Activated CD8-positive, alpha-beta T cell treated with anti-CD3 and anti-CD28 coated beads for 36 hours (primary cell): ENCODE measurements around the gene ZMAT3. TPM values are rescaled to one million over a fixed set of nuclear protein-coding genes. Genes with fewer than 3 reads are reported as not detected.

ENCODE experiments used
- ATAC-seq: fragments of 200-7000 bp; cut with Tn5 transposase; one replicate; pipeline ENCODE4 v1.10.0; 2021; ENCODE audit warnings: mild to moderate bottlenecking, moderate library complexity
- CTCF ChIA-PET: fragments of 350-600 bp; sonication (Branson Sonifier 250); formaldehyde crosslinking; loops from one replicate; lab custom pipeline; 2021; ENCODE audit warnings: antibody characterized with exemption; lab: Charles Lee
- POLR2A ChIA-PET: fragments of 350-600 bp; sonication (Branson Sonifier 250); formaldehyde crosslinking; loops from one replicate; lab custom pipeline; 2021; ENCODE audit warnings: antibody characterized with exemption; lab: Charles Lee
- DNase-seq: peaks from one replicate; pipeline ENCODE4 v3.0.0-alpha.2; 2020
- H3K27ac Mint-ChIP-seq: one replicate; pipeline ENCODE4 v1.8.0; 2021; ENCODE audit warnings: mild to moderate bottlenecking, mixed read lengths
- H3K27me3 Mint-ChIP-seq: one replicate; pipeline ENCODE4 v1.8.0; 2021; ENCODE audit warnings: mixed read lengths
- H3K36me3 Mint-ChIP-seq: one replicate; pipeline ENCODE4 v1.8.0; 2021; ENCODE audit warnings: low read depth, mixed read lengths
- H3K4me1 Mint-ChIP-seq: one replicate; pipeline ENCODE4 v1.8.0; 2021; ENCODE audit warnings: low read depth, mixed read lengths
- H3K4me3 Mint-ChIP-seq: one replicate; pipeline ENCODE4 v1.8.0; 2021; ENCODE audit warnings: mild to moderate bottlenecking, moderate library complexity, mixed read lengths
- H3K9me3 Mint-ChIP-seq: one replicate; pipeline ENCODE4 v1.8.0; 2021; ENCODE audit warnings: mixed read lengths
- CTCF ChIP-seq: fragments of 200-600 bp; IDR thresholded peaks from one replicate; pipeline ENCODE4 v1.8.0; 2022; ENCODE audit warnings: antibody characterized with exemption, mild to moderate bottlenecking
- intact Hi-C: fragments of 100-400 bp; cut with micrococcal nuclease; formaldehyde crosslinking; loops from one replicate; pipeline ENCODE4 v1.10.0; 2022
- total RNA-seq, 2 experiments: library from RNA; stranded (reverse); gene quantifications; one replicate each; pipeline ENCODE4 v1.2.3, GENCODE V29; 2021

ZMAT3 gene
- total RNA-seq, 2 experiments from 2014 or later, result 14.6 to 15.9 TPM

GRCh38 chr3:178969004-178969700 is 102.5 kb downstream of the ZMAT3 start:
- Mint-ChIP-seq H3K4me1 (peaks cover 12% of the 10 kb centered on the region), H3K36me3 (peaks cover 7% of the 10 kb centered on the region), H3K27me3 (no peaks in the 10 kb centered on the region), H3K9me3 (peaks cover 10% of the 10 kb centered on the region), H3K4me3 (no peak overlapping the region), H3K27ac (no peak overlapping the region)
- intact Hi-C loops, result loop anchor here (5.0 kb wide), 1 partner anchor 532 kb away; no protein-coding TSS in a partner anchor
- TF ChIP-seq CTCF, result no peak
- POLR2A ChIA-PET, result no interaction called here
- CTCF ChIA-PET, result no interaction called here
- DNase-seq (no peak), ATAC-seq (no peak)

Other genes starting within 250 kb of the ZMAT3 start
- gene PIK3CA, start 76.5 kb upstream of the ZMAT3 start, total RNA-seq, result 10 to 100 TPM; 14.1 to 20.8 TPM
- under 1 TPM; 0.34 TPM for gene KCNMB3, start 179.3 kb upstream of the ZMAT3 start, total RNA-seq